GM13977 (cell line): ENCODE results near the gene VMP1.
"Not testable (repeated sequence)": the region's sequence is repeated elsewhere in the genome, so short reads cannot be mapped to it uniquely, and the experiment has no call there.

Experiments used
- DNase-seq: peaks from one replicate; pipeline ENCODE4 v3.0.0; 2012; ENCODE audit warnings: low spot score
- in situ Hi-C: fragments of 300-500 bp; cut with MboI; formaldehyde crosslinking; loops from one replicate; pipeline ENCODE4 v1.12.0; 2022; ENCODE audit warnings: low sequenced_read_pairs, low pct_unique_long_range_greater_than_20kb, mixed read lengths, inconsistent platforms; ENCODE audit not compliant: unreplicated experiment
- TF ChIP-seq, protein P1 (sequence below): IDR thresholded peaks from 2 replicates; pipeline ENCODE4 v1.5.1; 2012; ENCODE audit warnings: mild to moderate bottlenecking, control low read depth; ENCODE audit not compliant: insufficient read depth; ENCODE audit errors: extremely low read depth, missing control alignments

Gene VMP1

DNA sequence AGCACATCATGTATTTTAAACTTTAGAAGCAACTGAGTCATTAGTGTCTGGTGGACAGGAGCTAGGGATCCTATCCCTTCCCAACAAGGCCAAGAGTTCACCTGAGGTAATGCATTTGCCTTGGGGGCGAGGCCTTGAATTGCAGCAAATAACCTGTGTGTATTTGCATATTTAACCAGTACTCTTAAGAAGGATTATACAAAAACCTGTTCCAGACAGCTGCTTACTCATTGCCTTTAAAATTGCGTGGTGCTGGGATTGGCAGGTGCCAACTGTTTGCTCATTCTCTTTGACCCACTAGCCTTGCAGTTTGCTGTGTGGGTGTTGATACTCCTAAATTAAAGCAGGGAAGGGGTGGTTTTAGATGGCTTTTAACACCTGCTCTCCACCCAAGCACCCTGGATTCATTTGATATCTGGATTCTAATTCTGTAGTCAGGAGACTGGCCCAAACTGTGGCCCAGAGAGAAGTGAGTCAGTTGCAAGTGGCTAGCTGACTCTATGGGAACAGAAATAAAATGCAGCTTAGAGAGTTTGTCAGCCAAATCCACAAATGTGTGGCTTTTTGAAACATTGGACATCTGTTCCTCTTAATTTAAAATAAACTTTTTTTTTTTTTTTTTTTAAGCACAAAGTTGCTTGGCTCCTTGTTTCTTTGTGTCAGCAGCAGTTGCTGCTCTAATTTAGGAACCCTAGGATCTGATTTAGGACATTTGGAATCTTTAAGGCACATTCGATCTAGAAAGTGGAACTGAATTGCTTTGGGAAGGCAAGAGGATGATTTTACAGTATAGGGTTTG lies 138.3 kb downstream of the VMP1 start:
- DNase-seq, result no peak
- TF ChIP-seq, protein P1, sequence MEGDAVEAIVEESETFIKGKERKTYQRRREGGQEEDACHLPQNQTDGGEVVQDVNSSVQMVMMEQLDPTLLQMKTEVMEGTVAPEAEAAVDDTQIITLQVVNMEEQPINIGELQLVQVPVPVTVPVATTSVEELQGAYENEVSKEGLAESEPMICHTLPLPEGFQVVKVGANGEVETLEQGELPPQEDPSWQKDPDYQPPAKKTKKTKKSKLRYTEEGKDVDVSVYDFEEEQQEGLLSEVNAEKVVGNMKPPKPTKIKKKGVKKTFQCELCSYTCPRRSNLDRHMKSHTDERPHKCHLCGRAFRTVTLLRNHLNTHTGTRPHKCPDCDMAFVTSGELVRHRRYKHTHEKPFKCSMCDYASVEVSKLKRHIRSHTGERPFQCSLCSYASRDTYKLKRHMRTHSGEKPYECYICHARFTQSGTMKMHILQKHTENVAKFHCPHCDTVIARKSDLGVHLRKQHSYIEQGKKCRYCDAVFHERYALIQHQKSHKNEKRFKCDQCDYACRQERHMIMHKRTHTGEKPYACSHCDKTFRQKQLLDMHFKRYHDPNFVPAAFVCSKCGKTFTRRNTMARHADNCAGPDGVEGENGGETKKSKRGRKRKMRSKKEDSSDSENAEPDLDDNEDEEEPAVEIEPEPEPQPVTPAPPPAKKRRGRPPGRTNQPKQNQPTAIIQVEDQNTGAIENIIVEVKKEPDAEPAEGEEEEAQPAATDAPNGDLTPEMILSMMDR, result no peak
- in situ Hi-C loops, result no loop called here

DNA sequence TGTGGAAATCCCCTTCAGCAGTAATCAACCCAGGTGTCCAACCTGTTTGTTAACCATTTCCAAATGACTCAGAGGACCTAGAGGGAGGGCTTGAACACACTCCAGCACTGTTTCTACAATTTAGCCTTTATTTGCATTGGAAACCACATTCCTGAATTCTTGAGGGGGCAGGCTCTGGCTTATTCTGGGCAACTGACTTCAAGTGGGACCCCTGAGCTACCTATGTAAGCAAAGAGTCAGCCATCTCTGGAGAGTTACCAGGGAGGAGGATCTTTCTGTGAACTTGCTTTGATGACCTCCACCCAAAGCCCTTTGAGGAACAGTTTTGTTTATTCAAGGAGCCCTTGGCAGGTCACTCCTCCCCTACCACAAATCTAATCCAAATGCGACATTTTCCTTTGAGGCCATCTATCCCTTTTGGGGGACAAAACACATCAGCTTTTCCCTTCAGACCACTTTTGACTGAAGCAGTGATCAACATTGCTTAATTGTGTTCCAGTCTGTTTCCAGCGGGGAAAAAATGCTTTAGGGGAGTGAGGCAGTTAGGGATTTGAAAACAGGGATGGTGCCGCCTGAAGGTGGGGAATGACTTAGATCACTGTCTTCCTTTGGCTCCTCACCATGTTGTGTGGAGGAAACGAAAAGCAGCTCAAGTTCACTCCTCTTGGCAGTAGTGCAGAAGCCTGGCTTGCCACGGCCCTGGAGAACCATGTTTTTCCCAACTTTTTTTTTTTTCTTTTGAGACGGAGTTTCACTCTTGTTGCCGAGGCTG lies 139.1 kb downstream of the VMP1 start:
- in situ Hi-C loops, result no loop called here
- peak; percentile 43 for DNase-seq

DNA sequence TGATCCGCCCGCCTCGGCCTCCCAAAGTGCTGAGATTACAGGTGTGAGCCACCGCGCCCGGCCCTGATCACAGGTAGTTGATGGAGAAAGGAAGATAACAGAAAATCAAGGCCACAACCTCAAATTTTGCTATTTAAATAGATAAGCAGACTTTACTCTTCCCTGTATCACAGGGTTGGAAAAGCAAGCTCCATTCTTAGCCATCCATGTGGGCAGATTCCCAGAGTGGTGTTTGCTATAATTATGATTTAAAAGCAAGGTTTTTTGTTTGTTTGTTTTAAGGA lies 140.9 kb downstream of the VMP1 start:
- in situ Hi-C loops, result no loop called here
- DNase-seq, result no peak
- TF ChIP-seq, protein P1, result no peak

More for the DNA sequence above, 139.1 kb downstream of the VMP1 start:
- TF ChIP-seq, protein P1, result no peak

DNA sequence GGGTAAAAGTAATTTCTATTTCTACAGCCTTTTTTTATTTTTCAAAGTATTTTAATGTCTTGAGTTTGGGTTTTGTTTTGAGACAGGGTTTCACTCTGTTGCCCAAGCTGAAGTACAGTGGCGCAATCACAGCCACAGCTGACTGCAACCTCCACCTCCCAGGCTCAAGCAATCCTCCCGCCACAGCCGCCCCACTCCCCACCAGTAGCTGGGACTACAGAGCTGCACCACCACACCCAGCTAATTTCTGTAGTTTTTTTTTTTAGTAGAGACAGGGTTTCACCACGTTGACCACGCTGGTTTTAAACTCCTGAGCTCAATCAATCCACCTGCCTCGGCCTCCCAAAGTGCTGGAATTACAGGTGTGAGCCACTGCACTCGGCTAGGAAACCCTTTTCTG lies 141.3 kb downstream of the VMP1 start:
- no peak for DNase-seq
- TF ChIP-seq, protein P1, result no peak
- in situ Hi-C loops, result no loop called here

DNA sequence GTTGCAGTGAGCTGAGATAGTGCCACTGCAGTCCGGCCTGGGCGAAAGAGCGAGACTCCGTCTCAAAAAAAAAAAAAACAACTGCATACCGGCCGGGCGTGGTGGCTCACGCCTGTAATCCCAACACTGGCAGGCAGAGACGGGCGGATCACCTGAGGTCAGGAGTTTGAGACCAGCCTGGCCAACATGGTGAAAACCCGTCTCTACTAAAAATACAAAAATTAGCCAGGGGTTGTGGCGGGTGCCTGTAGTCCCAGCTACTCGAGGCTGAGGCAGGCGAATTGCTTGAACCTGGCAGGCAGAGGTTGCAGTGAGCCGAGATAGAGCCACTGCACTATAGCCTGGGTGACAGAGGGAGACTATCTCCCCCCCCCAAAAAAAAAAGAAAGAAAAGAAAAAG lies 142.9 kb downstream of the VMP1 start:
- DNase-seq, in situ Hi-C loops: not testable (repeated sequence)

DNA sequence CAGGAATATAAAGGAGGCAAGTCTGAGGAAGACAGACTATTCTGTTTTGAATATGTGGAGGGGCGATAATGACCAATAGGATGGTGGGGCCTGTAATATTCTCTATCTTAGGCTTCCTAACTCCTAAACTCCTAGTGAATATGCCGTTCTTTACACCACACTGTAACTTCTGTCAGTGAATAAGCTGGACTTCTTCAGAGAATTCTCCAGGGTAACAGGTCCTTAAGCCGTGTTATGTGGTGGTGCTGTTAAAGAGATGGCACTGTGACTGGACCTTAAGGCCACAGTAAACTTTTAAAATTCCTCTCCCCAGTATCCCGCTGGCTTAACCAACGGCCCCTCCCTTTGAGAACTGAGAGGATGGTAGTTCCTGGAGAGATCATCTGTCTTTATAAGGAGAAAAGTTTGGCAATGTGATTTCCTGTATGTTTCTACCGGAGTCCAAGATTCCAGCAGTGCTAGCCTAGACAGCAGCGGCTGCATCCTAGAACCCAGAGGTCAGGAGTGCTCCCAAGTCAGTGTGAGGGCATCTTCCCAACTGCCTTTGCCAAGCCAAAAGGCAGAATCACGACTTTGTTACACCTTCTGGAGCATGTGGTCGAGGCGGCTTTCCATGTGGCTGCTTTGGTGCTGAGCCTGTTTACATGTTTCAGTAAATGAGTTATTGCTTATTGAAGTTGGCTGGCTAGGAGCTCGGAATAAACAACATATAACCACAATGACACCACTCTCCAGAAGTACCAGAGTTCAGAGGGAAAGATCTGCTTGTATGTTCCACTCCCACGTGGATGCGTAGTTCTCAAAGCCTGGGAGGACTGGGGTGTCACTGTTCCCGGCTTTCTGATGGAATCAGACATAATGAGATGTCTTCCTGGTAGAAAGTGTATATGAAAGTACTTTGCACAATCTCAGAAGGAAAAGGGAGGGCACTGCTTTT lies 144.3 kb downstream of the VMP1 start:
- in situ Hi-C loops, result no loop called here
- DNase-seq, result no peak
- TF ChIP-seq, protein P1, result no peak

DNA sequence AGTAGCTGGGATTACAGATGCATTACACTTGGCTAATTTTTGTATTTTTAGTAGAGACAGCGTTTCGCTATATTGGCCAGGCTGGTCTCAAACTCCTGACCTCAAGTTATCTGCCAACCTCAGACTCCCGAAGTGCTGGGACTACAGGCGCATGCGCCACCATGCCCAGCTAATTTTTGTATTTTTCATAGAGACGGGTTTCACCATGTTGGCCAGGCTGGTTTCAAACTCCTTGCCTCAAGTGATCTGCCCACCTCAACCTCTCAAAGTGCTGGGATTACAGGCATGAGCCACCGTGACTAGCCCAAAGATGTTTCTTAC lies 145.4 kb downstream of the VMP1 start:
- DNase-seq, in situ Hi-C loops: not testable (repeated sequence)
